ENCODE measurements around the gene C3. TPM values are rescaled to one million over a fixed set of nuclear protein-coding genes. Genes with fewer than 3 reads are reported as not detected.

The C3 gene
- total RNA-seq, 1 experiment from 2014 or later: not detected

Other genes starting within 250 kb of the C3 start
- not detected in 2 replicates for gene DENND1C, start 238.9 kb downstream of the C3 start, total RNA-seq (2014; rRNA removed; shearing (Covaris generic))
- 19.8 and 24.0 TPM in 2 replicates for gene TUBB4A, start 218.3 kb downstream of the C3 start, total RNA-seq (2014; rRNA removed; shearing (Covaris generic))
- gene TNFSF9, start 189.6 kb downstream of the C3 start, total RNA-seq (2014; rRNA removed; shearing (Covaris generic)): 10.9 and 13.7 TPM in 2 replicates
- gene CD70, start 129.5 kb downstream of the C3 start, total RNA-seq (2014; rRNA removed; shearing (Covaris generic)): not detected in 2 replicates
- gene TNFSF14, start 50.5 kb downstream of the C3 start, total RNA-seq (2014; rRNA removed; shearing (Covaris generic)): not detected in 2 replicates
- gene GPR108, start 16.9 kb upstream of the C3 start, total RNA-seq (2014; rRNA removed; shearing (Covaris generic)): 49.4 and 56.8 TPM in 2 replicates
- gene TRIP10, start 19.0 kb upstream of the C3 start, total RNA-seq (2014; rRNA removed; shearing (Covaris generic)): 11.5 and 11.6 TPM in 2 replicates
- 0.32 and 0.34 TPM in 2 replicates for gene SH2D3A, start 46.8 kb upstream of the C3 start, total RNA-seq (2014; rRNA removed; shearing (Covaris generic))
- gene VAV1, start 52.1 kb upstream of the C3 start, total RNA-seq (2014; rRNA removed; shearing (Covaris generic)): not detected in 2 replicates
- gene ADGRE1, start 166.9 kb upstream of the C3 start, total RNA-seq (2014; rRNA removed; shearing (Covaris generic)): 0.08 and 0.27 TPM in 2 replicates